HL-60 (cell line): ENCODE results near the gene ST6GALNAC2.
A peak's percentile ranks its signal among the peaks of the same experiment; 100 is the strongest.

Source experiments
- DNase-seq, 2 experiments: peaks; one replicate each; pipeline ENCODE4 v3.0.0-alpha.2; 2010 to 2020; ENCODE audit warnings: low read depth in 1 of 2, low spot score in 1 of 2
- H3K27ac ChIP-seq: fragments of 250-450 bp; sonication (Bioruptor Pico); replicated peaks from 2 replicates; pipeline ENCODE4 v1.5.1; 2020; ENCODE audit warnings: mild to moderate bottlenecking, moderate library complexity
- H3K27me3 ChIP-seq: fragments of 250-450 bp; sonication (Bioruptor Pico); 2 replicates; pipeline ENCODE4 v1.5.1; 2021; ENCODE audit warnings: mild to moderate bottlenecking, moderate library complexity; ENCODE audit not compliant: insufficient read depth, poor library complexity, severe bottlenecking
- H3K4me3 ChIP-seq: replicated peaks from 2 replicates; pipeline ENCODE4 v1.5.1; 2011; ENCODE audit warnings: mild to moderate bottlenecking, control low read depth, low read length; ENCODE audit not compliant: insufficient read depth
- CTCF ChIP-seq: IDR thresholded peaks from one replicate; pipeline ENCODE4 v1.5.1; 2011; ENCODE audit warnings: low read length, control low read depth, inconsistent platforms; ENCODE audit not compliant: insufficient read depth
- GABPA ChIP-seq: IDR thresholded peaks from 2 replicates; pipeline ENCODE4 v1.6.1; 2012; ENCODE audit warnings: low read depth
- POLR2AphosphoS5 ChIP-seq: IDR thresholded peaks from 2 replicates; pipeline ENCODE4 v1.6.1; 2012; ENCODE audit warnings: low read depth
- SPI1 ChIP-seq: IDR thresholded peaks from 2 replicates; pipeline ENCODE4 v1.6.1; 2012; ENCODE audit warnings: low read depth, mild to moderate bottlenecking, borderline replicate concordance
- TF ChIP-seq, protein P1 (sequence below): IDR thresholded peaks from 2 replicates; pipeline ENCODE4 v1.6.1; 2012; ENCODE audit warnings: low read depth; ENCODE audit not compliant: insufficient replicate concordance

ST6GALNAC2 gene

DNA sequence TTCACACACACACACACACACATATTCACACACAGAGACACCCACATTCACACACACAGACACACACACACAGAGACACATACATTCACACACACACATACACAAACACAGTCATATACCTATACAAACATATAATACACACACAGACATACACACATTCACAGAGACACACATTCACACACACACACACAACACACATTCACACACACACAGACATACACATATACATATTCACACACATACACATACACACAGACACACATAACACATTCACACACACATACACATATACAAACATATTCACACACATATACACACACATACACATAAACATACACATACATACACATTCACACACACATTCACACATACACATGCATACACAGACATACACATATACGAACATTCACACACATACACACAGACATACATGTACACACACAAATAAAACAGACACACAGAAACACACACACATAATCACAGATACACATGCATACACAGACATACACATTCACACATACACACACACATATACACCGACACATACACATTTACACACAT lies 37.9 kb downstream of the ST6GALNAC2 start:
- no peak for DNase-seq
- TF ChIP-seq GABPA (no peak), CTCF (no peak), POLR2AphosphoS5 (no peak), SPI1 (no peak)
- TF ChIP-seq, protein P1, sequence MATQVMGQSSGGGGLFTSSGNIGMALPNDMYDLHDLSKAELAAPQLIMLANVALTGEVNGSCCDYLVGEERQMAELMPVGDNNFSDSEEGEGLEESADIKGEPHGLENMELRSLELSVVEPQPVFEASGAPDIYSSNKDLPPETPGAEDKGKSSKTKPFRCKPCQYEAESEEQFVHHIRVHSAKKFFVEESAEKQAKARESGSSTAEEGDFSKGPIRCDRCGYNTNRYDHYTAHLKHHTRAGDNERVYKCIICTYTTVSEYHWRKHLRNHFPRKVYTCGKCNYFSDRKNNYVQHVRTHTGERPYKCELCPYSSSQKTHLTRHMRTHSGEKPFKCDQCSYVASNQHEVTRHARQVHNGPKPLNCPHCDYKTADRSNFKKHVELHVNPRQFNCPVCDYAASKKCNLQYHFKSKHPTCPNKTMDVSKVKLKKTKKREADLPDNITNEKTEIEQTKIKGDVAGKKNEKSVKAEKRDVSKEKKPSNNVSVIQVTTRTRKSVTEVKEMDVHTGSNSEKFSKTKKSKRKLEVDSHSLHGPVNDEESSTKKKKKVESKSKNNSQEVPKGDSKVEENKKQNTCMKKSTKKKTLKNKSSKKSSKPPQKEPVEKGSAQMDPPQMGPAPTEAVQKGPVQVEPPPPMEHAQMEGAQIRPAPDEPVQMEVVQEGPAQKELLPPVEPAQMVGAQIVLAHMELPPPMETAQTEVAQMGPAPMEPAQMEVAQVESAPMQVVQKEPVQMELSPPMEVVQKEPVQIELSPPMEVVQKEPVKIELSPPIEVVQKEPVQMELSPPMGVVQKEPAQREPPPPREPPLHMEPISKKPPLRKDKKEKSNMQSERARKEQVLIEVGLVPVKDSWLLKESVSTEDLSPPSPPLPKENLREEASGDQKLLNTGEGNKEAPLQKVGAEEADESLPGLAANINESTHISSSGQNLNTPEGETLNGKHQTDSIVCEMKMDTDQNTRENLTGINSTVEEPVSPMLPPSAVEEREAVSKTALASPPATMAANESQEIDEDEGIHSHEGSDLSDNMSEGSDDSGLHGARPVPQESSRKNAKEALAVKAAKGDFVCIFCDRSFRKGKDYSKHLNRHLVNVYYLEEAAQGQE: no peak
- Histone ChIP-seq H3K27ac (no peak overlapping the region), H3K27me3 (peaks cover 8% of the 10 kb centered on the region), H3K4me3 (no peak overlapping the region)

- peak in 1 of 2 experiments; percentile 46 for DNase-seq
- Histone ChIP-seq H3K4me3 (no peak overlapping the region), H3K27ac (no peak overlapping the region), H3K27me3 (peaks cover 8% of the 10 kb centered on the region)
- TF ChIP-seq CTCF: peak; percentile 17
- no peak for TF ChIP-seq POLR2AphosphoS5
Observed at GRCh38 chr17:76547183-76547641, 38.4 kb downstream of the ST6GALNAC2 start.

DNA sequence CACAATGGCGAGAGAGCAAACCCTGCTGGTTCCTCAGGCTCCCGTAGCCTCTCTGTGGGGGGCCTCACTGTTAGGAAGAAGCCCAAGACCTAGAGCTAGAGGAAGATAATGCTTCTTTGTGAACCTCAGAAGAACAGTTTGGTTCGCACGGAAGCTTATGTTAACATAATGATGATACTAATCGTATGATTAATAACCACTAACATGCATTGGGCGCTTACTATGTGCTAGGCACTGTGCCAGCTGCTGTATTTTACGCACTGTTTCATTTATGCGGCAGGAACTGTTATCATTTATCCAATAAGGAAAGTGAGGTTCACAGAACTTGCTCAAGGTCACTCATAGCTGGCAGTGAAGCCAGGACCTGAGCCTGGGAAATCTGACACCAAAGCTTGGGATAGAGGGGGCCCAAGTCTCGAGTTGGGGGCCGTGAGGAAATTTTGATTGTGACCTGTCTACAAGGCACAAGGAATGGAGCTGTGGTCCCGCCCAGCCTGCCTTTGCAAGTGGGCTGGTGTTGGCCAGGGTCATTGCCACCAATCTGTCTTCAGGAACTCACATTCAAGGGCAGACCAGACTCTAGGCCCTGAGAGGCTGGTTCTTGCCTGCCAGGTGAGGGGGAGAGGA lies 39.0 kb downstream of the ST6GALNAC2 start:
- no peak for TF ChIP-seq POLR2AphosphoS5
- TF ChIP-seq CTCF: no peak
- TF ChIP-seq, protein P1: no peak
- no peak for TF ChIP-seq GABPA
- no peak for TF ChIP-seq SPI1
- DNase-seq: no peak
- Histone ChIP-seq H3K27me3 (peaks cover 8% of the 10 kb centered on the region), H3K4me3 (no peak overlapping the region), H3K27ac (no peak overlapping the region)

GRCh38 chr17:76545918-76546555 lies 39.6 kb downstream of the ST6GALNAC2 start:
- H3K4me3 ChIP-seq: no peak overlapping the region
- H3K27me3 ChIP-seq: peaks cover 8% of the 10 kb centered on the region
- TF ChIP-seq POLR2AphosphoS5: no peak
- TF ChIP-seq, protein P1: no peak
- no peak for TF ChIP-seq GABPA
- no peak for TF ChIP-seq SPI1
- no peak for TF ChIP-seq CTCF
- no peak for DNase-seq
- H3K27ac ChIP-seq: no peak overlapping the region
